ENCODE results near the gene C10orf105.

- TF ChIP-seq CTCF (tag by site-specific recombination; IDR thresholded peaks at IDR 0.05) (no peak), SP3 (tag by site-specific recombination; IDR thresholded peaks at IDR 0.05) (no peak), ZNF133 (tag by site-specific recombination; IDR thresholded peaks at IDR 0.05) (no peak), ZBTB1 (tag by site-specific recombination; IDR thresholded peaks at IDR 0.05) (no peak), YY1 (tag by site-specific recombination; IDR thresholded peaks at IDR 0.05) (no peak), ZNF274 (IDR thresholded peaks at IDR 0.05; ENCODE audit: low read length) (no peak), ZNF274 (tag by site-specific recombination; IDR thresholded peaks at IDR 0.05; ENCODE audit: borderline replicate concordance) (no peak)
Measured at GRCh38 chr10:71664585-71664984, 55.0 kb downstream of the C10orf105 start.
